HG03571 (cell line): ENCODE measurements around the gene ZFAND3.

ENCODE experiments used
- ATAC-seq: cut with Tn5 transposase; IDR thresholded peaks from one replicate; pipeline ENCODE4 v1.9.1; 2021; ENCODE audit not compliant: unreplicated experiment

The ZFAND3 gene

GRCh38 chr6:37826188-37826587 is 6.7 kb downstream of the ZFAND3 start:
- ATAC-seq = no peak

- no peak for ATAC-seq
These were observed 7.5 kb downstream of the ZFAND3 start for GRCh38 chr6:37826993-37827392.

GRCh38 chr6:37827603-37828265 is 8.2 kb downstream of the ZFAND3 start:
- no peak for ATAC-seq

GRCh38 chr6:37830225-37830624 is 10.7 kb downstream of the ZFAND3 start:
- no peak for ATAC-seq

- no peak for ATAC-seq
These were observed 11.9 kb downstream of the ZFAND3 start for GRCh38 chr6:37831457-37831856.

- no peak for ATAC-seq
These were observed 16.4 kb downstream of the ZFAND3 start for GRCh38 chr6:37835923-37836322.

GRCh38 chr6:37838219-37838921 is 18.8 kb downstream of the ZFAND3 start:
- ATAC-seq = no peak

- no peak for ATAC-seq
These were observed 20.8 kb downstream of the ZFAND3 start for GRCh38 chr6:37840143-37840939.

- ATAC-seq = peak; percentile 40
These were observed 21.4 kb downstream of the ZFAND3 start for GRCh38 chr6:37840940-37841300.

GRCh38 chr6:37845026-37845911 is 25.7 kb downstream of the ZFAND3 start:
- ATAC-seq = no peak

- ATAC-seq = no peak
These were observed 26.4 kb downstream of the ZFAND3 start for GRCh38 chr6:37845930-37846329.

- no peak for ATAC-seq
These were observed 28.2 kb downstream of the ZFAND3 start for GRCh38 chr6:37847704-37848103.

GRCh38 chr6:37848371-37848770 is 28.8 kb downstream of the ZFAND3 start:
- ATAC-seq = no peak

GRCh38 chr6:37850260-37850659 is 30.7 kb downstream of the ZFAND3 start:
- no peak for ATAC-seq

- ATAC-seq = no peak
These were observed 31.3 kb downstream of the ZFAND3 start for GRCh38 chr6:37850728-37851285.

GRCh38 chr6:37851997-37852524 is 32.5 kb downstream of the ZFAND3 start:
- no peak for ATAC-seq

GRCh38 chr6:37856285-37856684 is 36.8 kb downstream of the ZFAND3 start:
- ATAC-seq = no peak

GRCh38 chr6:37858363-37858762 is 38.8 kb downstream of the ZFAND3 start:
- ATAC-seq = no peak

GRCh38 chr6:37860226-37860839 is 40.8 kb downstream of the ZFAND3 start:
- ATAC-seq = no peak

GRCh38 chr6:37861452-37861851 is 41.9 kb downstream of the ZFAND3 start:
- no peak for ATAC-seq
